Activated naive CD8-positive, alpha-beta T cell treated with anti-CD3 and anti-CD28 coated beads for 36 hours (primary cell): ENCODE results near the gene PTGR1. TPM values are rescaled to one million over a fixed set of nuclear protein-coding genes. Genes with fewer than 3 reads are reported as not detected.
A peak's percentile ranks its signal among the peaks of the same experiment; 100 is the strongest.
"Not testable (repeated sequence)": the region's sequence is repeated elsewhere in the genome, so short reads cannot be mapped to it uniquely, and the experiment has no call there.

Experiments used
- DNase-seq: peaks from one replicate; pipeline ENCODE4 v3.0.0; 2021
- H3K27ac Mint-ChIP-seq: one replicate; pipeline ENCODE4 v1.8.0; 2022; ENCODE audit warnings: mild to moderate bottlenecking, moderate library complexity, mixed read lengths
- H3K27me3 Mint-ChIP-seq: one replicate; pipeline ENCODE4 v1.8.0; 2022; ENCODE audit warnings: mild to moderate bottlenecking, mixed read lengths
- H3K36me3 Mint-ChIP-seq: one replicate; pipeline ENCODE4 v1.8.0; 2021; ENCODE audit warnings: mild to moderate bottlenecking, mixed read lengths
- H3K4me1 Mint-ChIP-seq: one replicate; pipeline ENCODE4 v1.8.0; 2021; ENCODE audit warnings: mixed read lengths
- H3K4me3 Mint-ChIP-seq: one replicate; pipeline ENCODE4 v1.8.0; 2022; ENCODE audit warnings: mild to moderate bottlenecking, moderate library complexity, mixed read lengths
- H3K9me3 Mint-ChIP-seq: one replicate; pipeline ENCODE4 v1.8.0; 2022; ENCODE audit warnings: mixed read lengths
- total RNA-seq, 2 experiments: library from RNA; stranded (reverse); gene quantifications; one replicate each; pipeline ENCODE4 v1.2.3, GENCODE V29; 2021

Gene PTGR1
- total RNA-seq, 2 experiments from 2014 or later: 1.3 to 1.9 TPM

DNA sequence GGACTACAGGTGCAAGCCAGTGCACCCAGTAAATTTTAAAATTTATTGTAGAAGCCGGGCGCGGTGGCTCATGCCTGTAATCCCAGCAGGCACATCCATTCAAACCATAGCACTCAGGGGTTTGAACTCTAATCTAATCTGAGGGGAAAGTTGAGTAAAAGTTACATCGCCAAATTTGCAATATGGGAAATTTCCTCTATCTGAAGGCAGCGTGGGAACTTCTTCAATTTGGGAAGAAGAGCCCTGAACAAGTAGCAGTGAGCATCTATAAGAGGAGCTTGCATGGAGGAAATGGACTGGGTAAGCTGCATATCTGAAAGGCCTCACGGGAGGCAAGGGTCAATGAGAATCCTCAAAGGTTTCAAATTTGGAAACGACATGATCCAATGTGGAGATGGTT lies 29.0 kb upstream of the PTGR1 start:
- no peak overlapping the region for H3K4me3 Mint-ChIP-seq
- H3K27me3 Mint-ChIP-seq: peaks cover 1% of the 10 kb centered on the region
- no peaks in the 10 kb centered on the region for H3K9me3 Mint-ChIP-seq
- DNase-seq: no peak
- H3K27ac Mint-ChIP-seq: no peak overlapping the region
- peaks cover 19% of the 10 kb centered on the region for H3K36me3 Mint-ChIP-seq
- H3K4me1 Mint-ChIP-seq: peaks cover 18% of the 10 kb centered on the region

DNA sequence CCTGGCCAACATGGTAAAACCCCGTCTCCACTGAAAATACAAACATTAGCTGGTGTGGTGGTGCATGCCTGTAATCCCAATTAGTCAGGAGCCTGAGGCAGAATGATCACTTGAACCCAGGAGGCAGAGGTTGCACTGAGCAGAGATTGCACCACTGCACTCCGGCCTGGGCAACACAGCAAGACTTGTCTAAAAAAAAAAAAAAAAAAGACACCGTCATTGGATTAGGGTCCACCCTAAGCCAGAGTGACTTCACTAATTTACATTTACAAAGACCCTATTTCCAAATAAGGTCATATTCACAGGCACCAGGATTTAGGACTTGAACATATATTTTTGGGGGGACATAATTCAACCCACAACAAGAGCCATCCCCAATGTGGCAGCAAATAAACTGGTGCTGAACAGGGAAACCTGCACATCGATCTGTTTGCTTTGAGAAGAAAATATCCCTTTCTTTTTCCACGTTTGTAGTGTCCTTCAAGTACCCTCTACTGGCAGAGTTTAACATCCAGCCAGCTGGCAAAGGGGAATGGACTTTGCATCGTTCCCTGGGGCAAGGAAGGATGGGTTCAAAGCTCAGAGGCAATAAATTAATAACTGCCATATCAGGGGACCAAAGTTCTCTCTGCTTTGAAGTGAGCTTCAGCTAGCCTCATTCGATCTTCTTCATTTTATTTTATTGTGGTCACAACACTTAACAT lies 28.0 kb upstream of the PTGR1 start:
- peaks cover 9% of the 10 kb centered on the region for H3K36me3 Mint-ChIP-seq

DNA sequence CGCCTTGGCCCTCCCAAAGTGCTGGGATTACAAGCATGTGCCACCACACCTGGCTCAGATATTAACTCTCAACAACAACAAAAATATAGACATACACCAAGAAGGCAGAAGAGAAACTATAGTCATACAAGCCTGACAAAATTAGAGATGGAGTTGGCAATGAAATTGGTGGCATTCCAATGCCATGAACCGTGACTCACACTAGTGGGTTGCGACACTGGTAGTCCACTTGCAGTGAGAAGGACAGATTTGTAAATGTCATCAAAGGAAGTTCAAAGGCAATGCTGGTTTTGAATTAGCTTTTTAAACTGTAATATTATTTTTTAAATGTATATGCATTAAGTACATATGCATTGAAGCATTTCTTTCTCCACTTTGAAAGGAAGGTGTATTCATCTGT lies 23.2 kb upstream of the PTGR1 start:
- Mint-ChIP-seq H3K9me3 (no peaks in the 10 kb centered on the region), H3K4me3 (no peak overlapping the region), H3K4me1 (no peaks in the 10 kb centered on the region), H3K36me3 (no peaks in the 10 kb centered on the region), H3K27ac (no peak overlapping the region), H3K27me3 (peaks cover 21% of the 10 kb centered on the region)
- DNase-seq: no peak

More for the DNA sequence above, 28.0 kb upstream of the PTGR1 start:
- Mint-ChIP-seq H3K4me3 (no peak overlapping the region), H3K9me3 (no peaks in the 10 kb centered on the region), H3K27ac (no peak overlapping the region), H3K4me1 (peaks cover 8% of the 10 kb centered on the region), H3K27me3 (peaks cover 10% of the 10 kb centered on the region)
- DNase-seq: no peak

DNA sequence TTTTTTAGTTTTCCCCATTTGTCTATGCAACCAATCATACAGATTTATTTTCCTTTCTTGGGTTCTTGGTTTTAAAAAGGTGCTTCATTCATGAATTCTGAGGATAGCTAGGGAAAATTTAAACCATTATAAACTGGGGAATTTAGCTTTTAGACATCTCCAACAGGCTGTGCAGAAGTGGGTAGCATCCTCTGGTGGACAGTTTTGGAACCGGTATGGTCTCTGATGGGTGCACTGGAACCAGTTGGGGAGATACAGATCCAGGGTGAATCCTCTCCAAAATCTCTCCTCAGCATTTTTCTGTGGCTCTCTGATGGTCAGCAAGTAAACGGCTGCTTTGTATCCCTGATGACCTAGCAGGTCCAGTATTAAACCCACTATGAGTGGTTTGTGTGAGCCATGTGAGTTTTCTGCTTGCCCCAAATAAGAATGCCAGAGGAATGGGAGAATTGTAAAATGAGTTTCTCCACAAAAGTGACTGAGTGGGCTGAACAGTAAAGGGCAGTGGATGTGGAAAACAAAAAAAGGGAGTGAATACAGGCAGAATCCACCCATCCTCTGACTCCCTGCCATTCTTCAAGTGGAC lies 22.5 kb upstream of the PTGR1 start:
- Mint-ChIP-seq H3K9me3 (no peaks in the 10 kb centered on the region), H3K36me3 (no peaks in the 10 kb centered on the region), H3K4me3 (no peak overlapping the region), H3K4me1 (no peaks in the 10 kb centered on the region), H3K27me3 (peaks cover 21% of the 10 kb centered on the region), H3K27ac (no peak overlapping the region)
- peak; percentile 10 for DNase-seq

DNA sequence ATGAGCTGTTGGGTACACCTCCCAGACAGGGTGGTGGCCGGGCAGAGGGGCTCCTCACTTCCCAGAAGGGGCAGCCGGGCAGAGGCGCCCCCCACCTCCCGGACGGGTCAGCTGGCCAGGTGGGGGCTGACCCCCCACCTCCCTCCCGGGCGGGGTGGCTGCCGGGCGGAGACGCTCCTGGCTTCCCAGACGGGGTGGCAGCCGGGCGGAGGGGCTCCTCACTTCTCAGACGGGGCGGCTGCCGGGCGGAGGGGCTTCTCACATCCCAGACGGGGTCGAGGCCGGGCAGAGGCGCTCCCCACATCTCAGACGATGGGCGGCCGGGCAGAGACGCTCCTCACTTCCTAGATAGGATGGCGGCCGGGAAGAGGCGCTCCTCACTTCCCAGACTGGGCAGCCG lies 17.9 kb upstream of the PTGR1 start:
- not testable (repeated sequence) for H3K4me3 Mint-ChIP-seq, H3K36me3 Mint-ChIP-seq, H3K4me1 Mint-ChIP-seq, H3K9me3 Mint-ChIP-seq, DNase-seq, H3K27ac Mint-ChIP-seq
- peaks cover 22% of the 10 kb centered on the region for H3K27me3 Mint-ChIP-seq

DNA sequence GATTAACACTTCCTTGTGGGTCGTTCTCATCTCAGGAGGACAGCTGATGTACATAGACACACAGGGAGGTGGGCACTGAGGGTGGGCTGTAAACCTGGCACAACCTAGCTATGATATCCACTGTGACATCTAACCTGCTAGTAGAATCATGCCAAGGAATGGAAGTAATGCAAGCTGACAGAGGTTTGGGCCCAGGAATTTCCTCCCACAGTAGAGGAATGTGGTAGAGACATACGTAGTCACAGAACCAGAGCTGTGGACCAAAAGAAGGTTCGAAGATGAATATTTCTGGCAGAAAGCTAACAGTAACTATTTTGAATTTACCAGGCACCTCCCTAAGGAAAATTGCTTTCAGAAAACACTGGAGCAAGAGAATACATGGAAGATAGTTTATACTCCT lies 16.5 kb upstream of the PTGR1 start:
- H3K9me3 Mint-ChIP-seq: no peaks in the 10 kb centered on the region
- H3K4me3 Mint-ChIP-seq: no peak overlapping the region

DNA sequence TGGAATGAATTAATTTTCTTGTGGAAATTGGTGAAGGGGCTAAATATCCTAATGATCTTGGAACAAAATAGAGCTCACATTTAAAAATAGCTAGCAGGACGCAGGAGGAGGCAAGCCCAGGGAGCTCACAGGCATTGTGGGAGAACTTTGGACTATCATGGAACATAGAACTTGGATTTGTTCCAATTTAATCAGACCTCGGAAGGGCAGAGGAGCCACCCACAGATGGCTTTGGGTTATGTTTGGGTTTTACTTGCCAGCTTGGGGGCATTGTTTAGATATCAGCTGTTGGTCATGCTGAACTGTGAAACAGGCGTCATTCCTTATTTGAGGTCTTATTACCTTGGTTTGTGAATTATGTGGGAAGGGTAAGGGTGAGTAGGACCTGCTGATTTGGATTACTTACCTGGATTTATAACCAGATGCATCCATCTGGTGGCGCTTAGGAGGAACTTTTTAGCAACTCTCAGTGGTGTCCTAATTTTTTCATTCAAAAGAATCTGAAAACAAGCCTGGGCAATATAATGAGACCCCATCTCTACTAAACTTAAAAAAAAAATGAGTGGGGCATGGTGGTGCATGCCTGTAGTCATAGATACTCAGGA lies 14.1 kb upstream of the PTGR1 start:
- H3K27ac Mint-ChIP-seq: no peak overlapping the region
- no peak overlapping the region for H3K4me3 Mint-ChIP-seq
- no peak for DNase-seq
- no peaks in the 10 kb centered on the region for H3K36me3 Mint-ChIP-seq
- H3K4me1 Mint-ChIP-seq: no peaks in the 10 kb centered on the region
- H3K9me3 Mint-ChIP-seq: no peaks in the 10 kb centered on the region
- H3K27me3 Mint-ChIP-seq: peaks cover 27% of the 10 kb centered on the region

More for the DNA sequence above, 16.5 kb upstream of the PTGR1 start:
- Mint-ChIP-seq H3K36me3 (no peaks in the 10 kb centered on the region), H3K27ac (no peak overlapping the region), H3K4me1 (no peaks in the 10 kb centered on the region), H3K27me3 (peaks cover 17% of the 10 kb centered on the region)
- DNase-seq: no peak

DNA sequence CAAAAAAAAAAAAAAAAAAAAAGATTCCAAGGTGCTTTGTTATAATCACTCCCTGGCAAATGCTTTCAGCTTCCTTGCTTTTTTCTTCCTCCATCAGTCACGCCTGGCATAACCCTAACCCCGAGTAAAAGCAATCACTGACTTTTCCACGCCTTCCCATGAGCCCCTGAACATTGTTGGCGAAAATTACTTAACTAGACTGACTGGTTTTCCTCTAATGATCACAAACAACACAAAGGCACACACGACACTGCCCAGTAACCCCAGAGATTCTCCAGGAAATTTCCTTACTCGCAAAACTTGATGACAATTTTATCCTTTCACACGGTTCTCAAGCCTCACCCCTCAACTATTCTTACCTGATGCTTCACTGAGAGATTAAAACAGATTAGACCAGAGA lies 11.4 kb upstream of the PTGR1 start:
- DNase-seq: no peak
- H3K4me1 Mint-ChIP-seq: no peaks in the 10 kb centered on the region

DNA sequence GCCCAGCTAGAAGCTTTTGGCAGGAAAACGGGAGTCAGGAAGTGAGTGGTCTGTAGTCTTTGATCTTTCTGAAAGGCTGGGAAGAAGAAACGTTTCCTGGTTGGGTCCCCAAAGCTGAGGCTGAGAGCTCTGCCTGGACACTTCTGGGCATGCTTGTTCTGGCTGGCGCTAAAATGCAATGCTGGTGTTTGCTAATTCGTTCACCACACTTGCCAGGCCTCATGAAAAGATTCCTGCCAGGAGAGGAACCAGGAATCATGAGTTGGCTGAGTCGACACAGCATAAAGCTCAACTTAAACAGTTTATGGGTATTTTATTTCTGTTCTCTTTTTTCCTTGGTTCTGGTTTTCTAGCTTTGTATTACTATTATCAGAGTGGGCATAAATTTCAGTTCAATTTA lies 10.7 kb upstream of the PTGR1 start:
- Mint-ChIP-seq H3K27me3 (peaks cover 27% of the 10 kb centered on the region), H3K27ac (no peak overlapping the region), H3K4me1 (no peaks in the 10 kb centered on the region), H3K9me3 (no peaks in the 10 kb centered on the region), H3K36me3 (no peaks in the 10 kb centered on the region), H3K4me3 (no peak overlapping the region)
- DNase-seq: no peak

More for the DNA sequence above, 11.4 kb upstream of the PTGR1 start:
- H3K27me3 Mint-ChIP-seq: peaks cover 27% of the 10 kb centered on the region
- no peaks in the 10 kb centered on the region for H3K9me3 Mint-ChIP-seq
- H3K36me3 Mint-ChIP-seq: no peaks in the 10 kb centered on the region
- H3K4me3 Mint-ChIP-seq: no peak overlapping the region
- no peak overlapping the region for H3K27ac Mint-ChIP-seq

DNA sequence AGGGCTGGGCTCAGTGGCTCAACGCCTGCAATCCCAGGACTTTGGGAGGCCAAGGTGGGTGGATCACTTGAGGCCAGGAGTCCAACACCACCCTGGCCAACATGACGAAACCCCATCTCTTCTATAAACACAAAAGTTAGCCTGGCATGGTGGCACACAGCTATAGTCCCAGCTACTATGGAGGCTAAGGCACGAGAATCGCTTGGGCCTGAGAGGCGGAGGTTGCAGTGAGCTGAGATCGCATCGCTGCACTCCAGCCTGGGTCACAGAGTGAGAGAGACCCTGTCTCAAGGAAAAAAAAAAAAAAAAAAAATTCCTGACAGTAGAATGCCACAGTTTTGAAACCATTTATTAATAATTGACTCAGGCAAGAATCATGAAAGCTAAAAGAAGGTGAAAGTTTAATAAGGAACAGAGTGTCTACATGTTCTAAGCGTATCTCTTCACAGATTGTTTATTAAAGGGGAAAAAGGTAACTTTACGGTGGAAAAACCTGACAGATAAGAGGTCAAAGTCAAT lies 5.7 kb upstream of the PTGR1 start:
- H3K27ac Mint-ChIP-seq: no peak overlapping the region
- H3K36me3 Mint-ChIP-seq: no peaks in the 10 kb centered on the region
- H3K27me3 Mint-ChIP-seq: peaks cover 28% of the 10 kb centered on the region
- H3K4me3 Mint-ChIP-seq: no peak overlapping the region
- no peaks in the 10 kb centered on the region for H3K4me1 Mint-ChIP-seq
- H3K9me3 Mint-ChIP-seq: no peaks in the 10 kb centered on the region
- no peak for DNase-seq

DNA sequence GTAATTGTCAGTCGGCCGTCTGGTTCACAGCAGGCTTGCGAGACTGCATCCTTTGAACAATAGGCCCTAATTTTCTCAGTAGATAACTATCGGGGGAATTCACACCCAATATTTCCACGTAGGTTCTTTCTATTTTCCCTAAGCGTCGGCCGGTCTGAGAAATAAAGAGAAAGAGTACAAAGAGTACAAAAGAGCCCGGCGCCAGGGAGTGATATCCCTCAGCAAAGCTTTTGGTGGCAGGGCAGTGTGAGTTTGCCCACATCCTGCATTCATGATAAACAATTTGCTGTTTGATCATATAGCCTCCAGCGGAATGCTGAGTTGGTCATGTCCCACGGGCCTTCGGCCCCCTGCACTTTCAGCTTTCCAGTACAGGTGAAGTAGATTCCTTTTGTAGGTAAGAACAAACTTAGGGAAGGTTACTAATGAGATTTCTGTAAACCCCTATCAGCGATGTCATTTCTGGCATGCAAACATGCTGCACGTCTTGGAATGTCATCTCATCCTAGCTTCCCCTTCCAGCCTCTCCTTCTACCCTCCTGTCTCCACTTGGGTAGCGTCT lies 4.7 kb upstream of the PTGR1 start:
- Mint-ChIP-seq H3K27me3 (peaks cover 35% of the 10 kb centered on the region), H3K36me3 (no peaks in the 10 kb centered on the region)

DNA sequence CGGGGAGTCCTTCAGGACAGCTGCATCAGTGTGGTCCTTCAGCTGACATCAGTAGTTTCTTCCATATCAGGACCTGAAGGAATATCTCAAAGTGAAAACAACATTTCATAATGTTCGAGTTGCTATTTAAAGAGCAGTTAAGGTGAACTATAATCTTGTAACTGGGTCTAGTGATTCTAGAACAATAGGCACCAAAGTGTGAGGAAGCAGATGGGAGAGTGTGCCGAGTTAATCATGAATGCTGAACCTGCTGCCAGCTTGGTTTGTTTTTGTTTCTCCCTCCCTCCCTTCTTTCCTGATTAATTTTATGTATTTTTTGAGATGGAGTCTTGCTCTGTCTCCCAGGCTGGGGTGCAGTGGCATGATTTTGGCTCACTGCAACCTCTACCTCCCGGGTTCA lies 3.6 kb upstream of the PTGR1 start:
- Mint-ChIP-seq H3K9me3 (no peaks in the 10 kb centered on the region), H3K27ac (no peak overlapping the region), H3K4me1 (peaks cover 11% of the 10 kb centered on the region), H3K27me3 (peaks cover 41% of the 10 kb centered on the region), H3K36me3 (no peaks in the 10 kb centered on the region), H3K4me3 (no peak overlapping the region)
- DNase-seq: no peak

More for the DNA sequence above, 4.7 kb upstream of the PTGR1 start:
- DNase-seq: no peak
- no peaks in the 10 kb centered on the region for H3K9me3 Mint-ChIP-seq
- no peak overlapping the region for H3K27ac Mint-ChIP-seq
- peaks cover 3% of the 10 kb centered on the region for H3K4me1 Mint-ChIP-seq
- no peak overlapping the region for H3K4me3 Mint-ChIP-seq

DNA sequence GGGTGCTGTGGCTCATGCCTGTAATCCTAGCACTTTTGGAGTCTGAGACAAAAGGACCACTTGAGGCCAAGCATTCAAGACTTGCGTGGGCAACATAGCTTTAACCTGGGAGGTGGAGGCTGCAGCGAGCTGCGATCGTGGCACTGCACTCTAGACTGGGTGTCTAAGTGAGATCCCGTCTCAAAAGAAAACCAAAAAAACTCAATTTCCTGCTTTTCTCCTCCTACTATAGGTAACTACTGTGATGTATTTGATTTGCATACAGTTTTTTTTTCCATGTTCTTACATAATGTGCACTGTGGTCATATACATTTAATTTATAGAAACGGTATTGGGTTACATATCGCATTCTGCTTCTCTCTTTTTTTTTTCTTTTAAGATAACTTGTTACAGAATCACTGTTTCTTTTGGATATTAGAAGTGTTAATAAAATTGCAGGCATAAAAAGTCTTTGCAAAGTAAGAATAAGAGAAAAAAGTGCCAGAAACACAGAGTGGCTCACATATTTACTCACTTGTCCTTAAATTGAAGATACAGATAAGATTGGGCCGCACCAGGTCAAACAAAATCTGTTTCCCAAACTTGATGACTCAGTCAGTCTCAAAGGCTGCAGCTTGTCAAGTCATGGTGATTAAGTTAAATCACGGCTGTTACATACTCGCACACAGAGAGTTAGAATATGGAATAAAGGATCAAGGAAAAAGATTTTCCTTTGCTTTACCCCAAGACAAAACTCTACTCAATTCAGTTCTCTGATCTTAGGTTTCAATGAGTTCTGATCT lies 2.0 kb upstream of the PTGR1 start:
- Mint-ChIP-seq H3K27ac (no peak overlapping the region), H3K27me3 (peaks cover 51% of the 10 kb centered on the region), H3K4me3 (no peak overlapping the region), H3K36me3 (no peaks in the 10 kb centered on the region), H3K4me1 (peaks cover 19% of the 10 kb centered on the region), H3K9me3 (no peaks in the 10 kb centered on the region)
- no peak for DNase-seq

DNA sequence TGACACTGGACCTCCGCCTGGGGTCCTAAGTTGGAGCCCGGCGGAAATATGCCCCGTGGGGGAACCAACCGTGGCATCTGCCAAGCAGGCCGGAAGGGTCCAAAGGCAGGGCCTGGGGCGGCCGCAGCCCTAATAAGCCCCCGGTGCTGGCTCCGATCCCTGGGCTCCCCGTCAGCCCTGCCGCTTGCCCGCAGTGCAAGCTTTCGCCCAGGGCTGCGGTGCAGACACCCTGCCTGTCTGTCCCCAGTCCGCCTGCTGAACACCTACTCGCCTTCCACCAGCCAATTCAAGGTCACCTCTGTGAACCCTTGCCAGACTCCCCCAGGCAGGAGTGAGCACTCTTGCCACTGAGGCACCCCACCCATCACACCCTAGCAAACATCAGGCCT lies 502 bp upstream of the PTGR1 start:
- Mint-ChIP-seq H3K27me3 (peaks cover 51% of the 10 kb centered on the region), H3K27ac (no peak overlapping the region), H3K4me1 (peaks cover 19% of the 10 kb centered on the region), H3K4me3 (peak overlapping the region; percentile 89), H3K9me3 (no peaks in the 10 kb centered on the region), H3K36me3 (no peaks in the 10 kb centered on the region)
- no peak for DNase-seq

DNA sequence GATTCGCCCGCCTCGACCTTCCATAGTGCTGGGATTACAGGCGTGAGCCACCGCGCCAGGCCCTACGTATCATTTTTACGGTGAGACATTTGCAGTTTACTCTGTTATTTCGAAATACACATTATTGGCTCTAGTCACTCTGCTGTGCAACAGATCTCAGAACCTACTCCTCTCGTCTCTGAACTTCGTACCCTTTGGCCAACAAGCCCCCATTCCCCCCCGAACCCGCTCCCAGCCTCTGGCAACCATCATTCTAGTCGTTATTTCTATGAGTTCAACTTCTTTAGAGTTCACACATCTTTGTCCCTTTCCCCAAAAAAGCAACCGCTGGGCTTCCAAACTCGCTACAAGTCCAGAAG lies 735 bp downstream of the PTGR1 start:
- Mint-ChIP-seq H3K36me3 (no peaks in the 10 kb centered on the region), H3K27me3 (peaks cover 51% of the 10 kb centered on the region), H3K9me3 (no peaks in the 10 kb centered on the region), H3K4me3 (peak overlapping the region; percentile 80), H3K27ac (no peak overlapping the region), H3K4me1 (peaks cover 19% of the 10 kb centered on the region)
- peak; percentile 2 for DNase-seq
